Vagina (tissue), 2 donors: ENCODE data around the gene TPSB2.
"Not testable (repeated sequence)": the region's sequence is repeated elsewhere in the genome, so short reads cannot be mapped to it uniquely, and the experiment has no call there.

Source experiments
- POLR2A ChIP-seq, 2 donors: fragments of 450-650 bp; IDR thresholded peaks; one replicate each; pipeline ENCODE4 v1.6.1; 2017; ENCODE audit warnings: antibody characterized with exemption in 2 of 2, mild to moderate bottlenecking in 2 of 2, moderate library complexity in 2 of 2
- POLR2AphosphoS5 ChIP-seq, 2 donors: sonication (generic); formaldehyde crosslinking; IDR thresholded peaks; one replicate each; pipeline ENCODE4 v1.9.0; 2017; ENCODE audit warnings: antibody characterized with exemption in 2 of 2, mild to moderate bottlenecking in 2 of 2, low read depth in 1 of 2; ENCODE audit not compliant: insufficient read depth in 1 of 2
- TF ChIP-seq, protein P1 (sequence below), 3 experiments: fragments of 450-650 bp in 2 of 3; fragments of 200-600 bp in 1 of 3; sonication (generic) in 1 of 3; IDR thresholded peaks; one replicate each; pipeline ENCODE4 v1.5.1; 2017 to 2019; ENCODE audit warnings: antibody characterized with exemption in 3 of 3, mild to moderate bottlenecking in 2 of 3, moderate library complexity in 2 of 3

DNA sequence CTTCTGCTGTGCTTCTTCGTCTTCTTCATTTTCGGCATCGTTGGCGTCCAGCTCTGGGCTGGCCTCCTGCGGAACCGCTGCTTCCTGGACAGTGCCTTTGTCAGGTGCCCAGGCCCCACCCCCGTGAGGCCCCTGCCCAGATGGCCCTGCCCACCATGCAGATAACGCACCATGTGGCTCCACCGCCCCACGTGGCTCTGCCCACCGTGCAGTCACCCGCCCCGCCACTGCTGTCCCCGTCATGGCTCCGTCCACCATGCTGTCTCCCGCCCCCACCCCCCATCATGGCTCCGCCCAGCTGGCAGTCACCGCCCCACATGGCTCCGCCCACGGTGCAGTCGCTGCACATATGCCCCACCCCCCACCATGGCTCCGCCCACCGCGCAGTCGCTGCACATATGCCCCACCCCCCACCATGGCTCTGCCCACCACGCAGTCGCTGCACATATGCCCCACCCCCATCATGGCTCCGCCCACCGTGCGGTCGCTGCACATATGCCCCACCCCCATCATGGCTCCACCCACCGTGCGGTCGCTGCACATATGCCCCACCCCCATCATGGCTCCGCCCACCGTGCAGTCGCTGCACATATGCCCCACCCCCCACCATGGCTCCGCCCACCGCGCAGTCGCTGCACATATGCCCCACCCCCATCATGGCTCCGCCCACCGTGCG, 31.2 kb downstream of the TPSB2 start:
- TF ChIP-seq POLR2A (IDR thresholded peaks at IDR 0.05); POLR2AphosphoS5 (IDR thresholded peaks at IDR 0.05; ENCODE audit: insufficient read depth in 1 of 2, low read depth in 1 of 2): not testable (repeated sequence)
- TF ChIP-seq, protein P1, sequence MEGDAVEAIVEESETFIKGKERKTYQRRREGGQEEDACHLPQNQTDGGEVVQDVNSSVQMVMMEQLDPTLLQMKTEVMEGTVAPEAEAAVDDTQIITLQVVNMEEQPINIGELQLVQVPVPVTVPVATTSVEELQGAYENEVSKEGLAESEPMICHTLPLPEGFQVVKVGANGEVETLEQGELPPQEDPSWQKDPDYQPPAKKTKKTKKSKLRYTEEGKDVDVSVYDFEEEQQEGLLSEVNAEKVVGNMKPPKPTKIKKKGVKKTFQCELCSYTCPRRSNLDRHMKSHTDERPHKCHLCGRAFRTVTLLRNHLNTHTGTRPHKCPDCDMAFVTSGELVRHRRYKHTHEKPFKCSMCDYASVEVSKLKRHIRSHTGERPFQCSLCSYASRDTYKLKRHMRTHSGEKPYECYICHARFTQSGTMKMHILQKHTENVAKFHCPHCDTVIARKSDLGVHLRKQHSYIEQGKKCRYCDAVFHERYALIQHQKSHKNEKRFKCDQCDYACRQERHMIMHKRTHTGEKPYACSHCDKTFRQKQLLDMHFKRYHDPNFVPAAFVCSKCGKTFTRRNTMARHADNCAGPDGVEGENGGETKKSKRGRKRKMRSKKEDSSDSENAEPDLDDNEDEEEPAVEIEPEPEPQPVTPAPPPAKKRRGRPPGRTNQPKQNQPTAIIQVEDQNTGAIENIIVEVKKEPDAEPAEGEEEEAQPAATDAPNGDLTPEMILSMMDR (IDR thresholded peaks at IDR 0.05) = not testable (repeated sequence)
